Stomach smooth muscle (tissue), 2 donors: ENCODE measurements around the gene LRRFIP2.
A peak's percentile ranks its signal among the peaks of the same experiment; 100 is the strongest.
"Not testable (repeated sequence)": the region's sequence is repeated elsewhere in the genome, so short reads cannot be mapped to it uniquely, and the experiment has no call there.

Source experiments
- H3K27ac ChIP-seq: one replicate; pipeline ENCODE4 v1.7.0; 2013; ENCODE audit warnings: mild to moderate bottlenecking, low read length, inconsistent platforms
- H3K27me3 ChIP-seq, 2 donors: one replicate each; pipeline ENCODE4 v1.7.0; 2013; ENCODE audit warnings: low read length in 2 of 2; ENCODE audit not compliant: insufficient read depth in 2 of 2, control insufficient read depth in 1 of 2
- H3K36me3 ChIP-seq, 2 donors: one replicate each; pipeline ENCODE4 v1.7.0; 2013; ENCODE audit warnings: low read length in 2 of 2; ENCODE audit not compliant: control insufficient read depth in 2 of 2, insufficient read depth in 2 of 2
- H3K4me1 ChIP-seq: one replicate; pipeline ENCODE4 v1.7.0; 2013; ENCODE audit warnings: low read length; ENCODE audit not compliant: control insufficient read depth, insufficient read depth
- H3K4me3 ChIP-seq, 2 donors: one replicate each; pipeline ENCODE4 v1.7.0; 2013; ENCODE audit warnings: low read length in 2 of 2
- H3K9ac ChIP-seq, 2 donors: one replicate each; pipeline ENCODE4 v1.7.0; 2013; ENCODE audit warnings: low read length in 2 of 2, mild to moderate bottlenecking in 1 of 2
- H3K9me3 ChIP-seq, 2 donors: one replicate each; pipeline ENCODE4 v1.7.0; 2013; ENCODE audit warnings: low read length in 2 of 2; ENCODE audit not compliant: control insufficient read depth in 2 of 2
- donor health status: healthy.
- donor health status: Pancreatic carcinoma.

Gene LRRFIP2

GRCh38 chr3:37072892-37073291 is 101.5 kb downstream of the LRRFIP2 start:
- no peaks in the 10 kb centered on the region for H3K9me3 ChIP-seq
- no peak overlapping the region for H3K4me3 ChIP-seq
- no peaks in the 10 kb centered on the region for H3K27me3 ChIP-seq
- no peak overlapping the region for H3K27ac ChIP-seq
- H3K36me3 ChIP-seq, result peaks cover 8 to 15% of the 10 kb centered on the region in 2 donors
- no peak overlapping the region for H3K9ac ChIP-seq
- H3K4me1 ChIP-seq, result no peaks in the 10 kb centered on the region

- Histone ChIP-seq H3K4me3 (no peak overlapping the region), H3K9me3 (no peaks in the 10 kb centered on the region), H3K27me3 (no peaks in the 10 kb centered on the region), H3K9ac (no peak overlapping the region), H3K36me3 (peaks cover 7 to 15% of the 10 kb centered on the region in 2 donors), H3K27ac (no peak overlapping the region), H3K4me1 (no peaks in the 10 kb centered on the region)
These were observed 102.5 kb downstream of the LRRFIP2 start for GRCh38 chr3:37071921-37072320.

DNA sequence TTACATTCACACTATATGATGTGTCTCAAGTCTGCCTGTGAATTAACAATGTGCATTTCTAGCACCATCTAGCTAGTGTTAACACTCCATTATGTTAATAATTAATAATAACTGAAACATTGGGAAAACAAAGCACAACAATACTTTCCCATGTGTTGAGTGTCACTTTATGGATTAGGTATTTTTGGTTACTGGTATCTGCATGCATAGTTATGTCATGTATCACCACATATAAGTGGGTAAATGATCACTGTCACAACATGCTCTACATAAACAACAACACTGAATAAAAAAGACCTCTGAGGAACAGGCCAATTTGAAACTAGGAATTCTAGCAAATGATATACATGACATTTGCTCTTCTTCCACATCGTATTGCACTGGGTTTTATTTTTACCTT is 106.4 kb downstream of the LRRFIP2 start:
- H3K9me3 ChIP-seq, result no peaks in the 10 kb centered on the region
- H3K36me3 ChIP-seq, result peaks cover 13 to 23% of the 10 kb centered on the region in 2 donors
- no peaks in the 10 kb centered on the region for H3K4me1 ChIP-seq
- H3K4me3 ChIP-seq, result no peak overlapping the region
- no peak overlapping the region for H3K9ac ChIP-seq
- no peak overlapping the region for H3K27ac ChIP-seq
- H3K27me3 ChIP-seq, result no peaks in the 10 kb centered on the region

GRCh38 chr3:37067577-37067976 is 106.8 kb downstream of the LRRFIP2 start:
- Histone ChIP-seq H3K36me3 (peaks cover 14 to 28% of the 10 kb centered on the region in 2 donors), H3K9me3 (no peaks in the 10 kb centered on the region), H3K9ac (no peak overlapping the region), H3K27me3 (no peaks in the 10 kb centered on the region), H3K4me3 (no peak overlapping the region), H3K4me1 (no peaks in the 10 kb centered on the region), H3K27ac (no peak overlapping the region)

GRCh38 chr3:37064747-37065146 is 109.6 kb downstream of the LRRFIP2 start:
- H3K4me1 ChIP-seq, result no peaks in the 10 kb centered on the region
- H3K9ac ChIP-seq, result no peak overlapping the region
- H3K36me3 ChIP-seq, result peaks cover 20 to 38% of the 10 kb centered on the region in 2 donors
- H3K4me3 ChIP-seq, result no peak overlapping the region
- H3K27me3 ChIP-seq, result no peaks in the 10 kb centered on the region
- no peak overlapping the region for H3K27ac ChIP-seq
- H3K9me3 ChIP-seq, result no peaks in the 10 kb centered on the region

- Histone ChIP-seq H3K27ac (no peak overlapping the region), H3K4me3 (no peak overlapping the region), H3K9me3 (no peaks in the 10 kb centered on the region), H3K4me1 (peaks cover 7% of the 10 kb centered on the region), H3K9ac (no peak overlapping the region), H3K36me3 (peaks cover 32 to 35% of the 10 kb centered on the region in 2 donors), H3K27me3 (no peaks in the 10 kb centered on the region)
These were observed 116.3 kb downstream of the LRRFIP2 start for GRCh38 chr3:37058117-37058516.

GRCh38 chr3:37056826-37057225 is 117.6 kb downstream of the LRRFIP2 start:
- H3K9ac ChIP-seq, result no peak overlapping the region
- H3K9me3 ChIP-seq, result no peaks in the 10 kb centered on the region
- no peak overlapping the region for H3K27ac ChIP-seq
- peaks cover 7% of the 10 kb centered on the region for H3K4me1 ChIP-seq
- H3K36me3 ChIP-seq, result peaks cover 31% of the 10 kb centered on the region in 2 donors
- H3K4me3 ChIP-seq, result no peak overlapping the region
- H3K27me3 ChIP-seq, result no peaks in the 10 kb centered on the region

DNA sequence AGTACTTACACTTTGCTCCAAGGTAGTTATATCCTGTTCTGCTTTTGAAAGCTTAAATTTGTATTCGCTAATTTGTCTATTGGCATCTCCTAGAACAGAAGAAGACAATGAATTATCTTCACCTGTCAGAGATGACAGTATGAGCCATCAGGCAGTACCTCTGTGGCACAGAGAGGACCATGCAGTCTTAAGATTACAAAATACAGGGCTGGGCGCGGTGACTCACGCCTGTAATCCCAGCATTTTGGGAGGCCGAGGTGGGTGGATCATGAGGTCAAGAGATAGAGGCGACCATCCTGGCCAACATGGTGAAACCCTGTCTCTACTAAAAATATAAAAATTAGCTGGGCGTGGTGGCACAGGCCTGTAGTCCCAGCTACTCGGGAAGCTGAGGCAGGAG is 119.3 kb downstream of the LRRFIP2 start:
- peaks cover 30 to 37% of the 10 kb centered on the region in 2 donors for H3K36me3 ChIP-seq
- H3K27ac ChIP-seq, H3K9ac ChIP-seq, H3K4me1 ChIP-seq, H3K9me3 ChIP-seq, H3K27me3 ChIP-seq, H3K4me3 ChIP-seq: not testable (repeated sequence)

- no peaks in the 10 kb centered on the region for H3K27me3 ChIP-seq
- peak overlapping the region; percentile 1 for H3K27ac ChIP-seq
- no peak overlapping the region for H3K9ac ChIP-seq
- H3K4me1 ChIP-seq, result peaks cover 7% of the 10 kb centered on the region
- no peak overlapping the region for H3K4me3 ChIP-seq
- no peaks in the 10 kb centered on the region for H3K9me3 ChIP-seq
- peaks cover 37 to 44% of the 10 kb centered on the region in 2 donors for H3K36me3 ChIP-seq
These were observed 120.0 kb downstream of the LRRFIP2 start for GRCh38 chr3:37054370-37054769.

- peak overlapping the region; percentile 37 for H3K27ac ChIP-seq
- peaks cover 42 to 49% of the 10 kb centered on the region in 2 donors for H3K36me3 ChIP-seq
- H3K4me3 ChIP-seq, result no peak overlapping the region
- peaks cover 7% of the 10 kb centered on the region for H3K4me1 ChIP-seq
- no peaks in the 10 kb centered on the region for H3K27me3 ChIP-seq
- no peak overlapping the region for H3K9ac ChIP-seq
- H3K9me3 ChIP-seq, result no peaks in the 10 kb centered on the region
These were observed 120.6 kb downstream of the LRRFIP2 start for GRCh38 chr3:37053753-37054152.

DNA sequence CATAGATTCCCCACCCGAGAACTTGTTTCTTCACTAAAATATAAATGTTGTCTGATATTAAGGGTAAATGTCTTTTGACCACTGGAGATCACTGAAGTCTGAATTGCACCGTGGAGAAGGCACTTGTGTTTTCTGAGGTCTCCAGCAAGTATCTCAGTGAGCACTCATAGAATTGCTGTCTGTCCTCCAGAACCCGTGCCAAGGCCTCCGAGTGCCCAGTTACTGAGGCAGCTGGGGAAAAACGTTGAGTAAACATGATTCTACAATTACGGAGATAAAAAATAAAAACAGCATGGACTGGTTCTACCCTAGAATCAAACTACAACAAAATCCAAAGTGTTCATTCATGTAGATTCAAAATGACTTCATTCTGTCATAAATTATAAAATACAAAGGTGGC is 121.0 kb downstream of the LRRFIP2 start:
- no peak overlapping the region for H3K4me3 ChIP-seq
- peak overlapping the region; percentile 37 for H3K27ac ChIP-seq
- H3K36me3 ChIP-seq, result peaks cover 42 to 50% of the 10 kb centered on the region in 2 donors

More for the DNA sequence above, 121.0 kb downstream of the LRRFIP2 start:
- Histone ChIP-seq H3K9ac (no peak overlapping the region), H3K27me3 (no peaks in the 10 kb centered on the region), H3K9me3 (no peaks in the 10 kb centered on the region), H3K4me1 (peaks cover 7% of the 10 kb centered on the region)
